Measurements from ENCODE around the gene PLCB3.

Gene PLCB3

GRCh38 chr11:64238076-64238475 lies 13.3 kb upstream of the PLCB3 start:
- peak overlapping the region; percentile 93 for H3K9ac ChIP-seq (ENCODE audit: low read length)
- H3K4me3 ChIP-seq (ENCODE audit: low read depth, low read length, poor library complexity, severe bottlenecking), result peak overlapping the region; percentile 36
- H3F3A ChIP-seq (ENCODE audit: insufficient read depth, low read length), result peaks cover 18% of the 10 kb centered on the region; the same call in 1 of the 2 replicates
- peaks cover 18% of the 10 kb centered on the region; the same call in 1 of the 2 replicates for H3K36me3 ChIP-seq (ENCODE audit: insufficient read depth, low read length)
- H3K79me2 ChIP-seq (ENCODE audit: insufficient read depth, low read length), result no peaks in the 10 kb centered on the region
- no peaks in the 10 kb centered on the region for H3K27me3 ChIP-seq (ENCODE audit: insufficient read depth, low read length)
- H3K9me2 ChIP-seq (ENCODE audit: low read depth, low read length), result no peaks in the 10 kb centered on the region
- H4K20me1 ChIP-seq (ENCODE audit: insufficient read depth, low read length), result no peaks in the 10 kb centered on the region
- no peak overlapping the region for H2AFZ ChIP-seq (ENCODE audit: low read length)
- H3K9me3 ChIP-seq (ENCODE audit: low read length), result no peaks in the 10 kb centered on the region
- H3K4me1 ChIP-seq (ENCODE audit: insufficient read depth, low read length, severe bottlenecking), result peaks cover 71% of the 10 kb centered on the region
- no peak for TF ChIP-seq EZH2 (IDR thresholded peaks at IDR 0.05; ENCODE audit: borderline replicate concordance, low read length)
- no peak for TF ChIP-seq CTCF (IDR thresholded peaks at IDR 0.05; ENCODE audit: low read length)
- H3K27ac ChIP-seq (ENCODE audit: low read depth, low read length, poor library complexity, severe bottlenecking), result peak overlapping the region; percentile 98
- peak overlapping the region; percentile 91 for H3K4me2 ChIP-seq (ENCODE audit: low read length)

GRCh38 chr11:64238999-64239398 lies 12.3 kb upstream of the PLCB3 start:
- H3K79me2 ChIP-seq (ENCODE audit: insufficient read depth, low read length), result no peaks in the 10 kb centered on the region
- no peaks in the 10 kb centered on the region for H3K9me2 ChIP-seq (ENCODE audit: low read depth, low read length)
- H3K36me3 ChIP-seq (ENCODE audit: insufficient read depth, low read length), result peaks cover 27% of the 10 kb centered on the region; the same call in 1 of the 2 replicates
- H3K4me2 ChIP-seq (ENCODE audit: low read length), result peak overlapping the region; percentile 91; the same call in 1 of the 2 replicates
- peak overlapping the region; percentile 93 for H3K9ac ChIP-seq (ENCODE audit: low read length)
- H3K27me3 ChIP-seq (ENCODE audit: insufficient read depth, low read length), result no peaks in the 10 kb centered on the region
- no peaks in the 10 kb centered on the region for H4K20me1 ChIP-seq (ENCODE audit: insufficient read depth, low read length)
- no peak overlapping the region for H3K4me3 ChIP-seq (ENCODE audit: low read depth, low read length, poor library complexity, severe bottlenecking)
- peaks cover 72% of the 10 kb centered on the region for H3K4me1 ChIP-seq (ENCODE audit: insufficient read depth, low read length, severe bottlenecking)
- TF ChIP-seq EZH2 (IDR thresholded peaks at IDR 0.05; ENCODE audit: borderline replicate concordance, low read length), result no peak
- no peak for TF ChIP-seq CTCF (IDR thresholded peaks at IDR 0.05; ENCODE audit: low read length)
- H3K9me3 ChIP-seq (ENCODE audit: low read length), result no peaks in the 10 kb centered on the region
- H3F3A ChIP-seq (ENCODE audit: insufficient read depth, low read length), result peaks cover 18% of the 10 kb centered on the region; the same call in 1 of the 2 replicates
- H3K27ac ChIP-seq (ENCODE audit: low read depth, low read length, poor library complexity, severe bottlenecking), result peak overlapping the region; percentile 98
- H2AFZ ChIP-seq (ENCODE audit: low read length), result no peak overlapping the region

DNA sequence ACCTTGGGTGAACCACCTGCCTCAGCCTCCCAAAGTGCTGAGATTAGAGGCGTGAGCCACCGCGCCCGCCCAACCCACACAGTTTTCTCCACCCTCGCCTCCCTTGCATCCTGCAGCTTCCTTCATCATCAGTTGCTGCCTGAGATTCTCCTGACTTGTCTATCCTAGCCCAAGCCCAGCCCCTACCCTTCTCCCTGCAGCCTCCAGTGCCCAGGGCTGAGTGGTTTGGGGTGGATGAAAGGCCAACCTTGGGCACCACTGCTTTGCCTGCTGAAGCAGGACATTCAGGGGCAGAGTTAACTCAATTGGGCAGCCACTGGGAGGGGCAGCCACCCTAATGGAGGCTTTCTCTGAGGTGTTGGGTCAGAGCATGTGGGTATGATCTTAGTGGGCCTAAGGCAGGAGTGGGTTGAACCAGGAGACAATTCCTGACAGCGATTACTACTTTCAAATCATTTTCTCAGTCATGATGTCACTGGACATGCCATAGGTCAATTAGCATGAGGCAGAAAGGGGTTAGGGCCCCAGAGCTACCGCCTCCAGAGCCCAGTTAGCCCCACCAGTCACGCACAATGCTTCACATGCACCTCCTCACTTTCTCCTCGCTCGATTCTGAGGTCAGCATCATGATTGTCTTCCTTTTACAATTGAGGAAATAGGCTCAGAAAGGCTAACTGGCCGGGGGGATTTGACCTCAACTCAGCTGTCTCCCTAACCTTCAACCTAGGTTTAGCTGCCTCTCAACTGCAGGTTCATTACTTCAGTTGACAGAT lies 11.5 kb upstream of the PLCB3 start:
- Histone ChIP-seq H3K4me2 (ENCODE audit: low read length) (peak overlapping the region; percentile 91), H2AFZ (ENCODE audit: low read length) (no peak overlapping the region), H3K9me2 (ENCODE audit: low read depth, low read length) (no peaks in the 10 kb centered on the region), H3K36me3 (ENCODE audit: insufficient read depth, low read length) (peaks cover 33% of the 10 kb centered on the region; the same call in 1 of the 2 replicates), H3K27me3 (ENCODE audit: insufficient read depth, low read length) (no peaks in the 10 kb centered on the region), H3K9ac (ENCODE audit: low read length) (peak overlapping the region; percentile 93), H3K27ac (ENCODE audit: low read depth, low read length, poor library complexity, severe bottlenecking) (peak overlapping the region; percentile 98), H3K4me3 (ENCODE audit: low read depth, low read length, poor library complexity, severe bottlenecking) (peak overlapping the region; percentile 77), H4K20me1 (ENCODE audit: insufficient read depth, low read length) (no peaks in the 10 kb centered on the region), H3K9me3 (ENCODE audit: low read length) (no peaks in the 10 kb centered on the region), H3K4me1 (ENCODE audit: insufficient read depth, low read length, severe bottlenecking) (peaks cover 76% of the 10 kb centered on the region), H3F3A (ENCODE audit: insufficient read depth, low read length) (peaks cover 18% of the 10 kb centered on the region; the same call in 1 of the 2 replicates), H3K79me2 (ENCODE audit: insufficient read depth, low read length) (no peaks in the 10 kb centered on the region)
- no peak for TF ChIP-seq EZH2 (IDR thresholded peaks at IDR 0.05; ENCODE audit: borderline replicate concordance, low read length)
- TF ChIP-seq CTCF (IDR thresholded peaks at IDR 0.05; ENCODE audit: low read length), result no peak

All from OCI-LY1 (cell line).